GM21526 (cell line): ENCODE data around the gene MCF2L2.
"Not testable (repeated sequence)": the region's sequence is repeated elsewhere in the genome, so short reads cannot be mapped to it uniquely, and the experiment has no call there.

Experiments
- ATAC-seq: cut with Tn5 transposase; IDR thresholded peaks from one replicate; pipeline ENCODE4 v1.9.1; 2021; ENCODE audit warnings: moderate library complexity; ENCODE audit not compliant: unreplicated experiment, low FRiP score

Gene MCF2L2, protein sequence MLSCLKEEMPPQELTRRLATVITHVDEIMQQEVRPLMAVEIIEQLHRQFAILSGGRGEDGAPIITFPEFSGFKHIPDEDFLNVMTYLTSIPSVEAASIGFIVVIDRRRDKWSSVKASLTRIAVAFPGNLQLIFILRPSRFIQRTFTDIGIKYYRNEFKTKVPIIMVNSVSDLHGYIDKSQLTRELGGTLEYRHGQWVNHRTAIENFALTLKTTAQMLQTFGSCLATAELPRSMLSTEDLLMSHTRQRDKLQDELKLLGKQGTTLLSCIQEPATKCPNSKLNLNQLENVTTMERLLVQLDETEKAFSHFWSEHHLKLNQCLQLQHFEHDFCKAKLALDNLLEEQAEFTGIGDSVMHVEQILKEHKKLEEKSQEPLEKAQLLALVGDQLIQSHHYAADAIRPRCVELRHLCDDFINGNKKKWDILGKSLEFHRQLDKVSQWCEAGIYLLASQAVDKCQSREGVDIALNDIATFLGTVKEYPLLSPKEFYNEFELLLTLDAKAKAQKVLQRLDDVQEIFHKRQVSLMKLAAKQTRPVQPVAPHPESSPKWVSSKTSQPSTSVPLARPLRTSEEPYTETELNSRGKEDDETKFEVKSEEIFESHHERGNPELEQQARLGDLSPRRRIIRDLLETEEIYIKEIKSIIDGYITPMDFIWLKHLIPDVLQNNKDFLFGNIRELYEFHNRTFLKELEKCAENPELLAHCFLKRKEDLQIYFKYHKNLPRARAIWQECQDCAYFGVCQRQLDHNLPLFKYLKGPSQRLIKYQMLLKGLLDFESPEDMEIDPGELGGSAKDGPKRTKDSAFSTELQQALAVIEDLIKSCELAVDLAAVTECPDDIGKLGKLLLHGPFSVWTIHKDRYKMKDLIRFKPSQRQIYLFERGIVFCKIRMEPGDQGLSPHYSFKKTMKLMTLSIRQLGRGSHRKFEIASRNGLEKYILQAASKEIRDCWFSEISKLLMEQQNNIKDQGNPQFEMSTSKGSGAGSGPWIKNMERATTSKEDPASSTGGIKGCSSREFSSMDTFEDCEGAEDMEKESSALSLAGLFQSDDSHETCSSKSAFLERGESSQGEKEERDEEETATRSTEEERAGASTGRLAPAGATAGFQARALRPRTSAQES

GRCh38 chr3:183428447-183429211, at the start of gene MCF2L2:
MCF2L2 (minus strand) TSS chr3:183428619; CDS start chr3:183427977, 642 bp downstream.
- peak; percentile 76 for ATAC-seq

GRCh38 chr3:183477801-183478456, 49.5 kb upstream of the MCF2L2 start:
- ATAC-seq: no peak

DNA sequence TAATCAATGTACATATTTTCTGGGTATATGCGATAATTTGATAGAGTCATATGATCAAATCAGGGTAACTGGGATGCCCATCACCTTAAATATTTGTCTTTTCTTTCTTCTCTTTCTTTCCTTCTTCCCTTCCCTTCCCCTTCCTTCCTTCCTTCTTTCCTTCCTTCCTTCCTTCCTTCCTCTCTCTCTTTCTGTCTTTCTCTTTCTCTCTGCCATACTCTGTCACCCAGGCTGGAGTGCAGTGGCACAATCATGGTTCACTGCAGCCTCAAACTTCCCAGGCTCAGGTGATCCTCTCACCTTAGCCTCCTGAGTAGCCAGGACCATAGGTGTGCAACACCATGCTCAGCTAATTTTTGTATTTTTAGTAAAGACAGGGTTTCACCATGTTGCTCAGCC, 47.3 kb upstream of the MCF2L2 start:
- ATAC-seq: not testable (repeated sequence)

GRCh38 chr3:183475016-183475763, 46.8 kb upstream of the MCF2L2 start:
- no peak for ATAC-seq

DNA sequence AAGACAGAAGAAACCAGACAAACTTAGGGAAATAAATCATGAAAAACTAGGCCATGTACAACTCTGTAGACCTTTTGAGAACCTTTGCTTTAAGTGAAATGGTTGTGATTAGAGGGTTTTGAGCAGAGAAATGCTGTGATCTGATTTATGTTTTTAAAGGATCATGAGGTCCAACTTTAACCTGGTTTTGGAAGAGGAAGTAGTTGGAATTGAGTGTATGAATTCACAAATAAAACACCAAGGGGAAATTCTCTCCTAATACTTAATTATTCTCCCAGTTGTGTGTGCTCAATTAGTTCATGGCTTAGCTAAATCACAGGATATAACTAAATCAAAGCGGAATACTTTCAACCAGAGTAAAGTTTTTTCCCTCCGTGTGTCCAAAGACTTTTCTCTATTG, 45.5 kb upstream of the MCF2L2 start:
- no peak for ATAC-seq

GRCh38 chr3:183472155-183472554, 43.7 kb upstream of the MCF2L2 start:
- ATAC-seq: no peak

DNA sequence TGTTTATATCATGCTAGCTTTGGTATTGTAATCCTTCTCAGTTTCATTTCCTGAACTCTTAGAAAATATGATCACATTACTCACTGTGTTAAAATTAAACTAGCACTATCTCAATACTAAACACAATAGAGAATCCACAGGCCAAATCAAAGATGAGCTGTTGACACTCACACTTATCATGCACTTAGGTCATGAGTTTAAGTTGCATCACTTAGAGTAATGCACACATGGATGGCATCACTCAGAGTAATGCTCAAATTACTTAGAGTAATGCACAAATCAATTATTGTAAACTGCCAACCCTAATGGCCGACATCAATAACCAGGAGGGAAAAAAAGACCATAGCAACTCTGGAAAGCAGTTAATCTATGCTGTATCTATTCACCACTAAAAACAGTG, 40.0 kb upstream of the MCF2L2 start:
- no peak for ATAC-seq

GRCh38 chr3:183466575-183466974, 38.2 kb upstream of the MCF2L2 start:
- no peak for ATAC-seq

GRCh38 chr3:183465710-183466109, 37.3 kb upstream of the MCF2L2 start:
- ATAC-seq: not testable (repeated sequence)

- no peak for ATAC-seq
Observed at GRCh38 chr3:183464480-183464879, 36.1 kb upstream of the MCF2L2 start.

DNA sequence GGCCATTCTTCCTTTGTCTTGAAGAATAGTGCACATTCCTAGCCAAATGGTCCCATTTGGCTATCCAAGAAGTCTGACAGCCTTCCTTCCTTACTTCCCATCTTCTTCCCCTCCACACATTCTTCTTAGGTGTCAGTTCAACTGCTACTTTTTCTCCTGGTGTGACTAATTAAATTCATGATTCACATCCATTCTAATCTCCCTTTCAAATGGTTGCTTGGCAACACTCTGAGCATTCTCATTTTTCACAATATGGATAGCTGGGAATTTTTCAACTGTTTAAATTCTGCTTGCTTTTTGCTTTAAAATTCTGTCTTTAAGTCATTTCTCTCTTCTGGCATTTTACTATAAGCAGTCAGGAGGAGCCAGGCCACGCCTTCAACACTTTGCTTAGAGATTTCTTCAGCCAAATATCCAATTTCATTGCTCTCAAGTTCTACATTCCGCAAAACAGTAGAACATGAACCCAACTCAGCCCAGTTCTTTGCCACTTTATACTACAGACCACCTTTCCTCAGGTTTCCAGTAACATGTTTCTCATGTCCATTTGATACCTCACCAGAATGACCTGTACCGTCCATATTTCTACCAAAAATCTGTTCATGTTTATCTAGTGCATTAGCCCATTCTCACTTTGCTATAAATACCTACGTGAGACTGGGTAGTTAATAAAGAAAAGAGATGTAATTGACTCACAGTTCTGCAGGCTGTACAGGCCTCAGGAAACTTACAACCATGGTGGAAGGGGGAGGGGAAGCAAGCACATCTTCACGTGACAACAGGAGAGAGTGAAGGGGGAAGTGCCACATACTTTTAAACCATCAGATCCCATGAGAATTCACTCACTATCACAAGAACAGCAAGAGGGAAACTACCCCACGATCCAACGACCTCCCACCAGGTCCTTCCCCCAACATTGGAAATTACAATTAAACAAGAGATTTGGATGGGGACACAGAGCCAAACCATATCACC, 31.9 kb upstream of the MCF2L2 start:
- no peak for ATAC-seq

DNA sequence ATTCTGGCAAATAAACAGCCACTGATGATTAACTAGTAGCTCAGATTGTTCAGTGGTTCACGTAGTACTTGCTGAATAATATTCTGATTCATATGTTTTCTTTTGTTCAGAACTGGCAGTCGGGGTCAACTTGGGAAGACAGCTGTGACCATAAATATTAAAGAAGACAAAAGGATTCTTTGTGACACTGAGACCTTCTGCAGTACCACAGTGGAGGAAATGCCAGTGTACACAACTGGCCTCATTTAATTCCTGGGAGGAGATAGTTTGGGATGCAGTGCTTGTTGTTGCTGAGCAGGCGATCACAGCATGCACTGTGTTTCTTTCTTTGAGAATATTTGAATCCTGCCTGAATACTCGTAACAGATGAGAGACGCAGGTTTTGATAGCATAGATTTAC, 26.7 kb upstream of the MCF2L2 start:
- no peak for ATAC-seq

GRCh38 chr3:183454064-183454463, 25.6 kb upstream of the MCF2L2 start:
- ATAC-seq: no peak

GRCh38 chr3:183449791-183450190, 21.4 kb upstream of the MCF2L2 start:
- ATAC-seq: no peak

GRCh38 chr3:183449391-183449790, 21.0 kb upstream of the MCF2L2 start:
- ATAC-seq: no peak

DNA sequence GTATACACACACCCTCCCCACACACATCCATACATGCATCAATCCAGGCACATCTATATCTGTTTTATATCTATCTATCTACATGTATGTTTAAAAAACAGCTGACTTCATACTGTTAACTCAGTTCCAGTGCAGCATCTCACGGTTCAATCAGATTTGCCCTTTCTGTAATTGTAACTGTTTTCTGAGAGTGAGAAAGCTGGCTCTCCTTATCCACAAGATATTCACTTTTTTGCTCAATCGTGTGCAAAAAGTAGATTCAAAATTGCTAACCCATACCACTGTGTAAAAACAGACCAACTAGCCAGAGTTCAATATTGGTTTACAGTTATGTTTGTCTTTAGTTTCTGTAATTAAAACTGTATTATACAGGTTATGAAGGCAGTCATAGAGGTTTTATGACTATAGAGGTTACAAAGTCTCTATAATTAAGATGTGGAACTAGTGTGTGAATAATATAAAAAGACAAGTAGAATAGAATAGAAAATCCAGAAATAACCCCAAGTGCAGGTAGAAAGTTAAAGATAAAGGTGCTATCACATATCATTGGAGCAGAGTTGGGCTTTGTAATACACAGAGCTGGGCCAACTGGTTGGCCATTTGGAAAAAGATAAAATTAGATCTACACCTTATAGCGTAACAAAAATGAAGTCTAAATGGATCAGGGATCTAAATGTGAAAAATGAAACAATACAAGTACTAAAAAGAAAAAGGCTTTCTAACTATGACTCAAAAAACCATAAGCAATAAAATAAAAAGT, 20.1 kb upstream of the MCF2L2 start:
- ATAC-seq: no peak
